Activated CD4-positive, alpha-beta T cell treated with anti-CD3 and anti-CD28 coated beads, Interleukin-2, amount 50 U/mL, for 48 hours (primary cell): Measurements from ENCODE around the gene CITED1.

ENCODE experiments used
- DNase-seq, 2 experiments: peaks; one replicate each; pipeline ENCODE4 v3.0.0-alpha.2; 2020

Gene CITED1

DNA sequence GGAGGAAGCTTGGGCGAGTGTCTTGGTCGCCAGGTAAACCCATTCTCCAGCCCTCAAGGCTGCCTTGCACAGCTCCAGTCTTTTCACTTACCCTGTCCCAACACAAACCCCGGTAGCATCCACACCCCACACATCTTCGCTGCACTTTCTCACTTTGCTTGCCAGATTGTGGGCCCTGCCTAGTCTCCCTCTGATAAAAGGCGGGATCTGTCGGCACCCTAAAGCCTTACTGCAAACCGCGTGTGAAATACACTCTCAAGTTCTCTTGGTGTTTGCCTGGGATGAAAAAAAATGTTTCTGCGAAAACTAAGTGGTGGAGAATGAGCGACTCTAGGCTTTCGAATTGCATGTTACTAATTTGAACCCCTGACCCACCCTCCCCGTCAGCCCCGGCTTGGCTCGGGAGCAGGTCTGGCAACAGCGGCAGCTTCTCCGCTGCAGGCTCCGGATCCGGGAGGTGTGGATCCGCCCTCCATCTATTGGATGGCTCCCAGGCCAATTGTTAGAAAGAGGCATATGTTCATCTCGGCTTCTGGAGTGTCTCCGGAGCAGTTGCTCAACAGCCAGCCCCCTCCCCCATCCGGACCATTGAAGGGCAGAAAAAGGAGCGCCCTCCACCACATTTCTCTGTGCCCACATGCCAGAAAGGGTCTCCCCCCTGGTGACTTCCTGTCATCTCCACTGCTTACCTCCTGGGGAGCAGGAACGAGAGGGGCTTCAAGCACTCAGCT, 3.0 kb upstream of the CITED1 start:
- peak; percentile 31 to 37 for DNase-seq

DNA sequence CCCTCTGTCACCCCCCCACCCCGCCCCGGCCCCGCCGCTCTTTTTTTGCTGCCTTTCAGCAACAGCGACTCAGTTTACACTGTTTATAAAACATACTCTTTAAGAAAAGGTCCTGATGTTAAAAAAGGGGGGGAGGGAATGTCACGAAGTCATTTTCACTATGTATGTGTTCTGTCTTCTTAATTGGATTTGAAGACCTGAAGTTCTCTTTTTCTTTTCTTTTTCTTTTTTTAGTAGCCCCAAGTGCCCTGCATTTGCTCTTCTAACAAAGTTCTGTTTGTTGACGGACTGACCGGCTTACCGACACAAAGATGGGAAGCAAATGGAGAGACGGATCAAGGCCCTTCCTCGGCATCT, 2.5 kb upstream of the CITED1 start:
- DNase-seq, result no peak

DNA sequence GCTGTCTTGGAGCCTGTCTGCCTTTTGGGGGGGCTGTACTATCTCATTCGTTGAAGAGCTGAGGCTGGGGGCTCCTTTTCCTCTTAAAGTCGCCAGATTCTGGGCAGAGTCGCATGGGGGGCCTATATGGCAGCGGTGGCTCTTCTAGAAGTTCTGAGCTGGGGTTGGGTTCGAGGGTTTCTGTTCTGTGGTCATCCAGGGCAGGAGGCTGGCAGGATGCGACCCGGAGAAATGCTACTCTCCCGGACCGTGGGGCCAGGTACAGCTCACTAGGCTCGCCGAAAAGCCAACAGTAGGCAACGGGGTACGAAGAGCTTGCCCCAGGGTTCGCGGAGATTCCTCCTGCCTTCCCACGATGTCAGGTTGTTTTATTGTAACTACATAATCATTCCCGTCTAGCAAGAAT, 1.9 kb upstream of the CITED1 start:
- DNase-seq, result no peak

DNA sequence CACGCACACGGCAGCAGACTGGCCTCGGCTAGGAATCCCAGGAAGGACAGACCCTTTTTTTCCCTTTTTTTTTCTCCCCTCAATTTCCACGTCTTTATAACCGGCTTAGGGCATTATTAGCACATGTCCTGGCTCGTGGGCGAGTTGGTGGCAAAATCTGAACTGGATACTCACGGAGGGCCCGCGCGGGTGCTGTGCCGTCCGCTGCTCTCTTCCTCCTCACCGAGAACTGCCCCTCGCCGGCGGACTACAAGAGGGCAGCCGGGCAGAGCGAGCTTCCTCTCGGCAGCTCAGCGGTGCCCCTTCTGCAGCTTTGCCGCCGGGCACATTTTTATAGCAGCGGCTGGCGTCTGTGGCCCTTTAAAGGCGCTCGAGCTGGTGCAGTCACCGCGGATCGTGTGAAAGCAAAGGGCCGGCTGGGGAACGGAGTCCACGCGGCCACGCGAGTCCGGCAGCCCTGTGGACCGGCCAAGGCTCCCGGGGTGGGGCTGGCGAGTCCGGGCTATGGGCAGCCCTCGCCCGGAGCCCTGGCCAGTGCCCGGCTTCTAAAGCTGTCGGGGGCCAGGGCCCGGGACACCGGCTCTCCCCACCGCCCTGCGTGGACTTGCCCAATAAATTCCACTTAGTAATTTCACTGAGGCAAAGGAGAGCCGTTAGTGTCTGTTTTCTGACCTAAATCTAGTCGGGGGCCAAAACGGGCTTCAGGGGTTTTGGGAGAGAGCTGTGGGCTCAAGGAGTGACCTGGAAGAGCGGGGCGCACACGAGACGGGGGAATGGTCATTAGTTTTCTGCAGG, 1.3 kb upstream of the CITED1 start:
- peak; percentile 11 to 19 for DNase-seq

DNA sequence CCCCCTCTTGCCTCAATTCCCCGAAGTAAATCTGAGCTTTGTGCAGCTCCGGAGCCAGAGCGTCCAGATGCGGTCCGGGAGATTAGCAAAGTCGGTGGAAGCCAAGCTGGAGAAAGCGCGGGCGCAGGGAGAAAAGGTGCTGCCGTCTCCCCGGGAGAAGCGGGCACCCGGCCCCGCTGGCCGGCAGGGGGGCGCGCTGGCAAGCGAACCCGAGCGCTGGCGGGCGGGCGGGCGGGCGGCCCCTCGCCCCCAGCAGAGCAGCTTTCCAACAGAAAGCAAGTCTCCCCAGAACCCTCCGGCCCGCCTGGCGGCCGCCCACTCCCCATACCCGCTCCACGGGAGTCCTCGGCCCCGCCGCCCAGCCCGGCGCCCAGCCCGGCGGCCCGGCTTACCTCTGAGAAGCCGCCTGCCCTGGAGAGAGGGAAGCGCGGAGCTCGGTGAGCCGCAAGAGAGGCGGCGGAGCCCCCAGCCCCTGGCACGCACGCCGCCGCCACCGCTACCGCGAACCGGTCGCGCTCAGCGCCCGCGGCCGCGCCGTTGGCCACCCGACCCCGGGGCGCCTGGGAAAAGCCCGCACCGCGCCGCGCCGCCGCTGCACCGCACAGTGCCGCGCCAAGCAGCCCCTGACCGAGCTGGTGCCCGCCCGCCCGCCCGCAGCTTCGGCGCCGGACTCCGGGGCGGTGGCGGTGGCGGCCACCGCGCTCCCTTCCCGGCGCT, 529 bp upstream of the CITED1 start:
- no peak for DNase-seq

DNA sequence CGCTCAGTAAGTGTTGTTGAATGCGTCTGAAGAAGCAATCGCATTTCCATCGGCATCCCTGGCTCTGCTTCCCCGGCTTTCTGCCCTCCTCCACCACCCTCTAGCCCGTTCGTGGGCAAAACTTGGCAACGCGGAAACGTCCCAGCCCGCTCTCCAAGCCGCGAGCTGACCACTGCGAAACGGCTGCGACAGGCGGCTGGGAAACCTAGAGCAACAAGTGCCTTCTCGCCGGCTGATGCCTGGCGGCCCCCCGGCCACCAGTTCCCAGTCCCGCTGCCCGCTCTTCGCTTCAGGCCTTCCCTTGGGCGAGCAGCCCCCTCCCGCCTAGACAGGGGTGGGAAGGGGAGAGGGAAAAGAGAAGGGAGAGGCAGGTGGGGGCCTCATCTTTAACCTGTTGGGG, 837 bp downstream of the CITED1 start:
- DNase-seq, result no peak

DNA sequence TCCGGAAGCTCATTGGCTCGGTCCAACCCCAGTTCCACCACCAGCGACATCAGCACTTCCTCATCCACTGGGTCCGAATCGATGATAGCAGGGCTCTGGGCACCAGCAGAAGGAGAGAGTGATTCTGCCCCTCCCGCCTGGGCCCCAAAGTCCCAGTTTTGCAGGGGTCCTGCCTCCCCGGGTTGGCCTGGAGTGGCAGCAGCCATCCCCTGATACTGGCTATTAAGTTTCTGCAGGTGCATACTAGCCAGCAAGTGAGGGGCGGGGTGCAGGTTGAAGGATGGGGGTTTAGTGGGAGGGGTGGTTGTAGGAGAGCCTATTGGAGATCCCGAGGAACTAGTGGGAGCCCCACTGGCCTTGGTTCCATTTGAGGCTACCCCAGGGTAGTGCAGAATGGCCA, 3.9 kb downstream of the CITED1 start:
- no peak for DNase-seq

DNA sequence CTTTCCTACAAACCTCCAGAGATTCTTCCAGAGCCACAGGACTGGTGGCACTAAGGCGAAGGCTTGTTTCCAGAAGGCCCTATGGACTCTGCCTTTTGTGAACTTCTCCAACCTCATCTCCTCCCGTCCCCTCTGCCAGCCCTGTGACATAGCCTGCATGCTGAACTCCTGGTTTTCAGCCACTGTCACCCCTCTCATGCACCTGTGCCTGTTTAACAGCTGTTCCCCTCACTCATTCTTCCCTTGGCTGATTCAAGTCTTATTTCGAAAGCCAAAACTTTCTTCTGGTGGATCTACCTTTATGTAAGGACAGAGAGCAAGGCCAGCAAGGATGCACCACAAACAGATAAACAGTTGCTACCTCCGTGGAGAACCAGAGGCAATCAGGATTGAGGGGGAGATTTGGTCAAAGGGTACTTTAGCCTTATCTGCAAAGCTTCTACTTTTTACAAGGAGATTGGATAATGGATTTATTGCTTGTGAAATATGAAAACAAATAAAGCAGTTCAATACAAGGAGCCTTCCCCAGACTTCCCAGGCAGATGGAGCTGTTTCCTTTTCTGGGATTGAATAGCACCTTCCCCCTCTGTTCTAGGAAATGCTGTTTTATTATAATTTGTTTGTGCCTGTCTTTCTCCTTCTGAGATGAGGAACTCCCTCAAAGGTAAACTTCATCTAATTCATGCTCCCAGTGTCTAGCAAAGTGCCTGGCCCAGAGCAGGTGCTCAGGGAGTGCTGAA, 5.7 kb downstream of the CITED1 start:
- no peak for DNase-seq

DNA sequence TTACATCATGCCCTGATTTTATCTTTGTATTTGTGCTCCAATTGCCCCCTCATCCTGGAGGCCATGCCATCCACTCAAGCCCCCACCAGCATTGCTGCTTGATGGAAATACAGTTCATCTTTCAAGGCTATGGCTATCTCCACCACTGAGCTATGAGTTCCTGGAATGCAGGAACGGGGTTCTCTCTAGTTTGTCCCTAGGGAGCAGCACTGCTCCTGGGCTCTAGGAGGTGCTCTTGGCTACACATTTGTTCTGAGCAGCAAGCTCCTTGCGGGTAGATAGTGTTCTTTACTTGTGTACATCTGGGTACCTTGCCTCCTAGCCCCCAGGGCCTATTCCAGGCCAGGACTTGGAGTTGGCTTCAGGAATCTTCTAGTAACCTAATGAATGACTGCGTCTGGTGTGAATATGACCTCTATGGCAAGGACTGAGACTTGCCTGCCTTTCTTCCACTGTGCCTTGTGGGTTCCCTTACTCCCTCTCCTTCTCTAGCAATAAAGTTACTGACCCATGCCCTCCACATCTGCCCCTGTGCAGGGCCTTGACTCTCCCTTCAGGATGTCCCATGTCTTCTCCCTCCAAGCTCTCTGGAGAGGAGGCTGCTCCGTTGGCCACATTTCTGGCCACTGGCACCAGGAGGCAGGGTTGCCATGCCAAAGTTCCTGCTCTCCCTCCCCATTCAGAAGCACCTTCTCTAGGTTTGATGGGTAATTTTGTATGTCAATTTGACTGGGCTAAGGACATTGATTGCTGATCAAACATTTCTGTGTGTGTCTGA, 7.6 kb downstream of the CITED1 start:
- no peak for DNase-seq

DNA sequence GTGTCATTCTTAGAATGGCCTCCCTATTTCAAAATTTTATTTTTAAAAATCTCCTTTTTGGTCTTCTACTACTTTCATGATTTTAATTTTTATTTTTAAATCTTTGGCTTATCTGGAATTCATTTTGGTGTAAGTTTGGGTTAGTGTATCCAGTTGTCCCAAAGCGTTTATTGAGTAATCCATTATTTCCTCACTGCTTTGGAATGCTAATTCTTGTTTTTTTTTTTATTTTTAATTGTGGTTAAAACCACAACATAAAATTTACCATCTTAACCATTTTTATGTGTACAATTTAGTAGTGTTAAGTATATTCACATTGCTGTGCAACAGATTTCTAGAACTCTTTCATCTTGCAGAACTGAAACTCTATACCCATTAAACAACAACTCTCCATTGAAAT, 8.7 kb downstream of the CITED1 start:
- no peak for DNase-seq

DNA sequence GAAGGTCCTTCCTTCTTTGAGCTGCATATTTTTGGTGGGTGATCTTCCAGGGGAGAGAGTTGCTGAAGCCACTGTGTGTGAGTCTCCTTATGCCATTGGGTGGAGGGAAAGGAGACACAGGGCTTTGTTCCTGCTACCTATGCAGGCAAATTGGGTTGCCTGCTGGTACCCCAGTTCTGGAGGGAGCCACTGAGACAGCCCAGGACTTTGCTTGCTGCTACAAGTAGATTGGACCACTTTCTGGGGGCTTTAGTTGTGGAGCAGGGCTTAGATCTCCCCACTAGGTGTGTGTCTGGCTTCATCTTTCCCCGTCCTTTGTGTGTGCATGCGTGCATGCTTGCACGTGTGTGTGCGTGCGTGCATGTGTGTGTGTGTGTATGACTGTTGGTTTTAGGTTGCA, 10.0 kb downstream of the CITED1 start:
- no peak for DNase-seq

DNA sequence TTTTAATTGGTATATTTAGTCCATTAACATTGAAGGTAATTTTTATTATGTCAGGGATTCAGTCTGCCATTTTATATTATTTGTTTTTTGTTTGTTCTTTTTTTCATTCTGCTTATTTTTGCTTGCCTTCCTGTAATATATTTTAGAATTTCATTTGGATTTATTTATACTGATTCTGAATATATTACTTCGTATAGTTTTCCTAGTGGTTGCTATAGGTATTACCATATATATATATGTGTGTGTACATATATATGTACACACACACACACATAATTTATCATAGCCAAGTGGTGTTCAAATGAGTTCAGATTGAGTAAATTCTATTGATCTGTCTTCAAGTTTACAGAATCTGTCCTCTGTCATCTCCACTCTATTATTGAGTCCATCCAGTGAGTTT, 11.2 kb downstream of the CITED1 start:
- no peak for DNase-seq

DNA sequence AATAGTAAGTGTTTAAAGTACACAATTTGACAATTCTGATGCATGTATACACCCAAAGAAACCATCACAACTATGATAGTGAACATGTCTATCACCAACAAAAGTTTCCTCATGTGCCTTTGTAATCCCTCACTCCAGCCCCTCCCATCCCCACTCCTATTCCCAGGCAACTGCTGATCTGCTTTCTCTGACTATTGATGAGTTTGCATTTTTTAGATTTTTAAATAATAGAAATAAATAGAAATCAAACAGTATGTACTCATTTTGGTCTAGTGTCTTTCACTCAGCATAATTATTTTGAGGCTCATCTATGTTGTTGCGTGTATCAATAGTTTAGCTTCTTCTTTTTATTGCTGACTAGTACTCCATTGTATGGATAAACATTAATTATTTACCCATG, 23.4 kb downstream of the CITED1 start:
- no peak for DNase-seq

DNA sequence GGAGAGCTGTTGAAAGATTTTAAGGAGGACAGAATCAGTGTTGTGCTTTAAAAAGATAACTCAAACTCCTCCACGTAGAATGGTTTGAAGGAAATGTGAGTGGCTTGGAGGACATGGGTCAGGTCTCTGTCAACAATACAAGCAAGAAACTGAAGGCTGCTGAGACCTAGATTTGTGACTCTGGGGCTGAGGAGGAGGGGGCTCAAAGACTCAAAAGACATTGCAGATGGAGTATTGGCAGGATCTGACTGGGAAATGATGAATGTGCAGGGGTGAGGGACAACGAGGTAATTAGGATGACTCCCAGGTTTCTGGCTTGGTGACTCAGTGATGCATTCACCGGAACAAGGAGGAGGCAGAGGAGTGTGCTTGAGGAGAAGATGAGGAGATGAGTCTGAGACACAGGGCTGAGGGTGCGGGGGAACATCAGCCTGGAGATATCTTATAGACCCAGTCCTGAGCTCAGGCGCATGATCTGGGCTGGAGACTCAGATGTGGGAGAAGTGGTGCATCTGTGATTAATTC, 25.3 kb downstream of the CITED1 start:
- no peak for DNase-seq

DNA sequence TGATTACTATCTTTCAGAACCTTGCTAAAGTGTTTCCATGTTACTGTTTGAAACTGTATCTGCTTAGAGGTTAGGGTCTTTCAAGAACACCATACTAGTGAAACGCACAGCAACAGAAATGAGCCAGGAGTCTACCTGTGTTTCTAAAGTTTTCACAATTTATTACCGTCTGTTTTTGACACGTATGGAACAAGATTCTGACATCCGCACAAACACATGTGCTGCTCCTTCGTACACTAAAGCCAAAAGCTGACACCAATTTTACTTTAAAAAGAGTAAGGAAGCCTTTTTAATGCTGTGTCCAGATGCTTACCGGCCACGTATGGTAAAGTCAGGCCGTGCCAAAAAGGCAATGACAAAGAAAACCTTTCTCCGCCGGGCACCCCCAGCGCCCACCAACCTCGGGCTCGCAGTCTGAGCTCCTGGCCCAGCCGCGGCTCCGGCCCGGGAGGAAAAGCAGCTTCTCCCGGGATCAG, 29.2 kb downstream of the CITED1 start:
- DNase-seq, result no peak

DNA sequence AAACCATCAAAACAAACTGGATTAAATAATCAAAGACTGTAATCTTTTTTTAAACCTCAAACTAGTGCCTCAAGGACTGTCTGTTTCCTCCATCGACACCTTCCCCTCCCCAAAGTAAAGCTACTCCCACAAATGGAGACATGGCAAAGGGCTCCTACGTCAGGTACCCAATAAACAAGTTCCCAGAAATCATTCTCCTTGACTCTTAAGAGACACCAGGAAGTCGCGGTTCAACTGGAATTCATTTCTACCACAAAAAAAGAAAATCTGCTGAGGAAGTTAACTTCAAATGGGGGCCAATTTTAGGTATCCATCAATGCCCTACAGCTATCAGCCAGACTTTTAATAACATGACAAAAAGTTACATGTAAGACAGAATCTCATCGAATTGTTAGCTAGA, 31.2 kb downstream of the CITED1 start:
- DNase-seq, result no peak

DNA sequence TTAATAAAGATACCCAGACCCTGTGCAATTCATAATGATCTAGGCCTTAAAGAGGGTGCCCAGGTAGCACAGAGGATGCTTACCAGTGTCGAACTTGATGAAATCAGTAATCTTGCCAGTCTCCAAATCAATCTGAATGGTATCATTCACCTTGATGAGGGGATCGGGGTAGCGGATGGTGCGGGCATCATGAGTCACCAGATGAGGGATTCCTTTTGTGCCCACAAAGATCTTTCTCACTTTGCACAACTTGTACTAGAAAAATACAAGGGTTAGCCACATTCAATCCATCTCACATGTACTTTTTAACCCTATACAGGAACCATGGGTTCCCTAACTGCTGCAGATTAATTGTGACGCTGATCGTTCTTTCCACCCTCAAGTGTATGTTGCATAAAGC, 32.0 kb downstream of the CITED1 start:
- peak in 1 of 2 experiments; percentile 38 for DNase-seq

DNA sequence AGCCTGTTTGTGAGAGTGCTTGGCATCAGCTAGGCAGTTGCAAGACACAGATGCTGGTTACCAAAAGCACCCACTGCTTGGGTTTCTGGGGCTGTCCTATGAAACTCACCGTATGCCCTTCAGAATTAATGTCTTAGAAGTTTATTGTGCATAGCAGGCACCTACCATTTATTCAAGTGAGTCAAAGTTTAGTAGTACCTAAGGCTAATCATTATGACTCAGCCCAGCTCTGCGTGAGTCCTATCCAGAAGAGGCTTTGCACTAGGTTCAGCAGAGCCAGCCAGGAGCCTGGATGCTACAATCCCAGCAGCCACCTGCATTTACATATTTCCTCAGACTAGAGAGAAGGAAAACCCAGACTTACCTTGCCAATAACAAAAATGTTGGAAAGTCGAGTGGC, 32.8 kb downstream of the CITED1 start:
- peak in 1 of 2 experiments; percentile 6 for DNase-seq

DNA sequence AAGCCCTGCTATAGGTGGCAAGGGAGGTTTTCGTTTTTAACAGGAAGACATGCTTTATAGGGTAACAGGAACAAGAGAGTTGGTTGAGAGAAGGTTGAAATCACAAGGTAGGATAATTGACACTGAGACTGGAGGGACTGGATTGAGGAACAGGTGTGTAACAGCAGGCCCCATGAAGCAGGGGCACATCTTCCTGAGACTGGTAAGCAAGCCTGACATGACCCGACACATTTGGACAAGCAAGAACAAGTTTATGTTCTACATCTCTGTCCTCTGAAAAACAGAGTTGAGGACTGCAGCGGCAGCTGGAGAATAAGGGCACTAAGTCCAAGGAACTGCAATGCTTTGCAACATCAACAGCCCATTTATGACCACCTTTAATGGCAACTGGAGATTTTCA, 33.9 kb downstream of the CITED1 start:
- DNase-seq, result no peak

DNA sequence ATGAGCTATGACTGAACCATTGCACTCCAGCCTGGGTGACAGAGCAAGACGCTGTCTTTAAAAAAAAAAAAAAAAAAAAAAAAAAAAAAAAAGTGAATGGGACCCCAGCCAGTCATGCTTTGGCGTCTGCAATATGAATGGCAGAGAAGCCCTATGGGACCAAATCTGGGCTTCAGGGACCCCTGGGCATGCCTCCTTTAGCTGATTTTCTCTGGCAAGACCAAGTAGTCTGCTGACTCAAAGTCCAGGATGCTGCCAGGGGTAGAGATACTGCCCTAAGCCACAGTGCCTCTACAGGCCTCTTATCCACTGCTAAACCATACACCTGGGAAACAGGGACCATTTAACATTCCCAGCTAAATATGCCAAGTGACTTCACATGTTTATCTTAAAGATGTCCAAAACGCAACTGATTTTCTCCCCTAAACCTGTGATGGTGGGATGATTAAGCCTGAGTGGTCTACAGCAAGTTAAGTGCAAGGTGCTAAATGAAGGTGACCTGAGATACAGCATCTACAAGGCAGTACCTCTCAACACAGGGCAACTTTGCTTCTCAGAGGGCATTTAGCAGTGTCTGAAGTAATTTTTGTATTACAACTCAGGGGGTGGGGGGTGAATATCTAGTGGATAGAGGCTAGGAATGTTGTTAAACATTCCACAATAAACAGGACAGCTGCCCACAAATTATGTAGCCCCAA, 34.5 kb downstream of the CITED1 start:
- no peak for DNase-seq

DNA sequence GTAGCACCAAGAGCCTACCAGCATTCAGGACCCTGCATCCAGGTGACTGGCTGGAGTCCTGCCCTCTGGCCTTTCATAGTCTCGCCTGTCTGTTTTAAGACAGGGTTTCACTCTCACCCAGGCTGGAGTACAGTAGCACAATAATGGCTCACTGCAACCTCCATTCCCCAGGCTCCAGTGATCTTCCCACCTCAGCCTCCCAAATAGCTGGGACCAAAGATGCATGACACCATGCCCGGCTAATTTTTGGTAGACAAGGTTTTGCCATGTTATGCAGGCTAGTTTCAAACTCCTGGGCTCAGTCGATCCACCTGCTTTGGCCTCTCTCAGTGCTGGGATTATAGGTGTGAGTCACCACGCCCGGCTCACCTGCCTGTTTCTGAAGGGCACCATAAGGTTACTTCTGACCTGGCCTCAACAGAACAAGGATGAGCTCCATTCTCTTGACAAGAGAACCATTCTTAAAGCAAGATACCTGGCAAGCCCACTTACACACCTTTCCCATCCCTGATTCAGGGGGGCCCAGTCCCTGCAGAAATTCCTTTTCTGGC, 35.3 kb downstream of the CITED1 start:
- peak in 1 of 2 experiments; percentile 5 for DNase-seq
